ENCODE measurements around the gene RAVER1.

Gene RAVER1

DNA sequence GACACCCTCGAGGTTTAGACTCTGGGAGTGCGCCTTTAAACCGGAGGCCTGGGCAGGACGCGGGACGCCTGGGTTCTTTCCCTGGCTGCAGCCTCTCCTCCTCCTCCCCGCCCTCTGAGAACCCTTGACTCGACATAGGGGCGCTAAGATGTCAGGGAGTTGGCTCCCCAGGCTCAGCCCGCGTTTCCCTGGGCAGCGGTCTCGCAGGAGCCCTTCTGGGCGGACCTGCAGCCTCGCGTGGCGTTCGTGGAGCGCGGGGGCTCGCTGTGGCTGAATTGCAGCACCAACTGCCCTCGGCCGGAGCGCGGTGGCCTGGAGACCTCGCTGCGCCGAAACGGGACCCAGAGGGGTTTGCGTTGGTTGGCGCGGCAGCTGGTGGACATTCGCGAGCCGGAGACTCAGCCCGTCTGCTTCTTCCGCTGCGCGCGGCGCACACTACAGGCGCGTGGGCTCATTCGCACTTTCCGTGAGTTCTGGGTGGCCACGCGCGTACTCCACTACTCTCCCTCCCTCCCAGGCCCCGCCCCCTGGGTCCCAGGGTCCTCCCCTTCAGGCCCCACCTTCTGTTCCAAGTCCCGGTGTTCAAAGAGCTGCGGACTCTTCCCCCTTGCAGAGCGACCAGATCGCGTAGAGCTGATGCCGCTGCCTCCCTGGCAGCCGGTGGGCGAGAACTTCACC lies 42.3 kb downstream of the RAVER1 start:
- TF ChIP-seq, protein P1, sequence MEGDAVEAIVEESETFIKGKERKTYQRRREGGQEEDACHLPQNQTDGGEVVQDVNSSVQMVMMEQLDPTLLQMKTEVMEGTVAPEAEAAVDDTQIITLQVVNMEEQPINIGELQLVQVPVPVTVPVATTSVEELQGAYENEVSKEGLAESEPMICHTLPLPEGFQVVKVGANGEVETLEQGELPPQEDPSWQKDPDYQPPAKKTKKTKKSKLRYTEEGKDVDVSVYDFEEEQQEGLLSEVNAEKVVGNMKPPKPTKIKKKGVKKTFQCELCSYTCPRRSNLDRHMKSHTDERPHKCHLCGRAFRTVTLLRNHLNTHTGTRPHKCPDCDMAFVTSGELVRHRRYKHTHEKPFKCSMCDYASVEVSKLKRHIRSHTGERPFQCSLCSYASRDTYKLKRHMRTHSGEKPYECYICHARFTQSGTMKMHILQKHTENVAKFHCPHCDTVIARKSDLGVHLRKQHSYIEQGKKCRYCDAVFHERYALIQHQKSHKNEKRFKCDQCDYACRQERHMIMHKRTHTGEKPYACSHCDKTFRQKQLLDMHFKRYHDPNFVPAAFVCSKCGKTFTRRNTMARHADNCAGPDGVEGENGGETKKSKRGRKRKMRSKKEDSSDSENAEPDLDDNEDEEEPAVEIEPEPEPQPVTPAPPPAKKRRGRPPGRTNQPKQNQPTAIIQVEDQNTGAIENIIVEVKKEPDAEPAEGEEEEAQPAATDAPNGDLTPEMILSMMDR (IDR thresholded peaks at IDR 0.05) = no peak

DNA sequence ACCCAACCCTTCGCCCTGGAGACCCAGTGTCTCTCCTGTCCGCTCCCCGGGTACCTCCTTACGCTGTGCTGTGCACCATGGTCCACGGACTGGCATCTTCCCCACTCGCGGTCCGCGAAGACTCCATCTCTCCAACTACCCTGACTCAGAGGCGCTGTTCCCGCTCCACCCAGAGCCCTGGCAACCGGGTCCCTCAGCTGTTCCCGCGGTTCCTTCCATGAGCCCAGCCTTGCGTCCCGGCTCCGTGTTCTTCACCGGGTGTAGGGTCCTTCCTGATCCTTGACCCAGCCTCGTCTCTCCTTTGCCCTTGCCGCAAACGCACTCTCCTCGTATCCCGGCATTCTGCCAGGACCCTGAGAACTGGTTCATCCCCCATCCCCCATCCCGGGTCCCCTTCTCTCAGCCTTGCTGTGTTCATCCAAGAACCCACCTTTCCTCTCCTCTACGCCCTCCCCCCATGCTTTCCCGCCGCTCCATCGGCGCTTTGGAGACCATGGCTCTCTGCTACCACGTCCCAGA lies 42.9 kb downstream of the RAVER1 start:
- Histone ChIP-seq H3K79me2 (no peaks in the 10 kb centered on the region), H3K4me2 (ENCODE audit: low read length) (peak overlapping the region; percentile 73), H3K9ac (no peak overlapping the region), H3K4me3 (ENCODE audit: low read depth, low read length) (peak overlapping the region; percentile 39), H3K27me3 (ENCODE audit: control insufficient read depth, insufficient read depth, low read length) (peaks cover 11% of the 10 kb centered on the region), H3K9me3 (ENCODE audit: control insufficient read depth, low read length) (no peaks in the 10 kb centered on the region), H2AFZ (no peak overlapping the region), H3K4me1 (peaks cover 8% of the 10 kb centered on the region), H3K36me3 (ENCODE audit: control insufficient read depth, insufficient read depth, low read length) (no peaks in the 10 kb centered on the region), H3K27ac (no peak overlapping the region)
- TF ChIP-seq, protein P1 (IDR thresholded peaks at IDR 0.05) = no peak

More for the DNA sequence above, 42.3 kb downstream of the RAVER1 start:
- Histone ChIP-seq H3K9me3 (ENCODE audit: control insufficient read depth, low read length) (no peaks in the 10 kb centered on the region), H3K27me3 (ENCODE audit: control insufficient read depth, insufficient read depth, low read length) (peaks cover 11% of the 10 kb centered on the region), H2AFZ (peak overlapping the region; percentile 42), H3K27ac (no peak overlapping the region), H3K4me3 (ENCODE audit: low read depth, low read length) (peak overlapping the region; percentile 39), H3K4me2 (ENCODE audit: low read length) (peak overlapping the region; percentile 73), H3K4me1 (peaks cover 12% of the 10 kb centered on the region), H3K79me2 (no peaks in the 10 kb centered on the region), H3K9ac (no peak overlapping the region), H3K36me3 (ENCODE audit: control insufficient read depth, insufficient read depth, low read length) (no peaks in the 10 kb centered on the region)

DNA sequence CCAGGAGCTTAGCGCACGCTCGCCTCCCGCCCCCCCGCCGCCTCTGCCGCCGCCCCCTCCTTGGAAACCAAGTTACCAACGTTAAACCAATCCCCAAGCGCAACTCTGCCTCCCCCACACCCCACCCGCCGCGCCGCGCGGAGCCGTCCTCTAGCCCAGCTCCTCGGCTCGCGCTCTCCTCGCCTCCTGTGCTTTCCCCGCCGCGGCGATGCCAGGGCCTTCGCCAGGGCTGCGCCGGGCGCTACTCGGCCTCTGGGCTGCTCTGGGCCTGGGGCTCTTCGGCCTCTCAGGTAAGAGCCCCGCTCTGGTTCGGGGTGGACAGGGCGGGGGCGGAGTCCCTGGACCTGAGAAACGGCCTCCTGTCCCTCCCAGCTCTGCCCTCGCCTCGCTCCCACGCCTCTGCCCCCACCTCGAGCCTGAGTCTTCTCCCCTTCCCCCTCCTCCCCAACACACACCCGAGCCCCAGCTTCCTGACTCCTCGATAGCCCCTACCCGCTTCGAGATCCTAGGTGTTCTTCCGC lies 43.4 kb downstream of the RAVER1 start, which contains the start of gene ICAM5:
ICAM5 (plus strand) TSS at position 117 of the 521 bp plus-strand sequence; CDS start at position 209, 92 bp downstream.
- Histone ChIP-seq H3K27ac (no peak within 1 kb of the TSS), H3K9me3 (ENCODE audit: control insufficient read depth, low read length) (no peaks in the 10 kb centered on the region)

DNA sequence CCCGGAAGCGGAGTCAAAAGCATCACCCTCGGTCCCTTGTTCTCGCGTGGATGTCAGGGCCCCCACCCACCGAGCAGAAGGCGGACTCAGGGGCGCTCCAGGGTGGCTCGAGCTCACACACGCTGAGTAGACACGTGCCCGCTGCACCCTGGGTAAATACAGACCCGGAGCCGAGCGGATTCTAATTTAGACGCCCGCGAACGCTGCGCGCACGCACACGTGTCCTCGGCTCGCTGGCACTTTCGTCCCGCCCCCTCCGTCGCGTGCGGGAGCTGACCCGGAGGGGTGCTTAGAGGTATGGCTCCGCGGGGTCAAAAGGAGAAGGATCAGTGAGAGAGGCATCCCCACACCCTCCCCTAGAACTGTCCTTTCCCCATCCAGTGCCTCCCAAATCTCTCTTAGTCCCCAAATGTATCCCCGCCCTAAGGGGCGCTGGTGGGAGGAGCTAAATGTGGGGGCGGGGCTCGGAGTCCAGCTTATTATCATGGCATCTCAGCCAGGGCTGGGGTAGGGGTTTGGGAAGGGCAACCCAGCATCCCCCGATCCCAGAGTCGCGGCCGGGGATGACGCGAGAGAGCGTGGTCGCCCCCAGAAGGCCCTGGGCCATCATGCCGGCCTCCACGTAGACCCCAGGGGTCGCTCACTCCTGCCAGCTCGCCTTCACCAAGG lies 44.0 kb downstream of the RAVER1 start:
- Histone ChIP-seq H3K4me3 (ENCODE audit: low read depth, low read length) (peak overlapping the region; percentile 23), H3K9me3 (ENCODE audit: control insufficient read depth, low read length) (no peaks in the 10 kb centered on the region), H3K36me3 (ENCODE audit: control insufficient read depth, insufficient read depth, low read length) (no peaks in the 10 kb centered on the region), H2AFZ (peak overlapping the region; percentile 50), H3K27me3 (ENCODE audit: control insufficient read depth, insufficient read depth, low read length) (peaks cover 5% of the 10 kb centered on the region), H3K4me1 (peaks cover 6% of the 10 kb centered on the region), H3K27ac (no peak overlapping the region), H3K4me2 (ENCODE audit: low read length) (peak overlapping the region; percentile 73), H3K79me2 (no peaks in the 10 kb centered on the region), H3K9ac (no peak overlapping the region)
- TF ChIP-seq, protein P1 (IDR thresholded peaks at IDR 0.05) = no peak

More for the DNA sequence above, 43.4 kb downstream of the RAVER1 start, which contains the start of gene ICAM5:
- Histone ChIP-seq H3K4me2 (ENCODE audit: low read length) (peak within 1 kb of the TSS; percentile 73), H3K79me2 (no peaks in the 10 kb centered on the region), H2AFZ (peak within 1 kb of the TSS; percentile 50), H3K4me3 (ENCODE audit: low read depth, low read length) (peak within 1 kb of the TSS; percentile 39), H3K36me3 (ENCODE audit: control insufficient read depth, insufficient read depth, low read length) (no peaks in the 10 kb centered on the region), H3K4me1 (peaks cover 6% of the 10 kb centered on the region), H3K9ac (no peak within 1 kb of the TSS), H3K27me3 (ENCODE audit: control insufficient read depth, insufficient read depth, low read length) (peaks cover 11% of the 10 kb centered on the region)
- TF ChIP-seq, protein P1 (IDR thresholded peaks at IDR 0.05) = no peak
